ENCODE data around the gene NOP53.
"Not testable (repeated sequence)": the region's sequence is repeated elsewhere in the genome, so short reads cannot be mapped to it uniquely, and the experiment has no call there.

DNA sequence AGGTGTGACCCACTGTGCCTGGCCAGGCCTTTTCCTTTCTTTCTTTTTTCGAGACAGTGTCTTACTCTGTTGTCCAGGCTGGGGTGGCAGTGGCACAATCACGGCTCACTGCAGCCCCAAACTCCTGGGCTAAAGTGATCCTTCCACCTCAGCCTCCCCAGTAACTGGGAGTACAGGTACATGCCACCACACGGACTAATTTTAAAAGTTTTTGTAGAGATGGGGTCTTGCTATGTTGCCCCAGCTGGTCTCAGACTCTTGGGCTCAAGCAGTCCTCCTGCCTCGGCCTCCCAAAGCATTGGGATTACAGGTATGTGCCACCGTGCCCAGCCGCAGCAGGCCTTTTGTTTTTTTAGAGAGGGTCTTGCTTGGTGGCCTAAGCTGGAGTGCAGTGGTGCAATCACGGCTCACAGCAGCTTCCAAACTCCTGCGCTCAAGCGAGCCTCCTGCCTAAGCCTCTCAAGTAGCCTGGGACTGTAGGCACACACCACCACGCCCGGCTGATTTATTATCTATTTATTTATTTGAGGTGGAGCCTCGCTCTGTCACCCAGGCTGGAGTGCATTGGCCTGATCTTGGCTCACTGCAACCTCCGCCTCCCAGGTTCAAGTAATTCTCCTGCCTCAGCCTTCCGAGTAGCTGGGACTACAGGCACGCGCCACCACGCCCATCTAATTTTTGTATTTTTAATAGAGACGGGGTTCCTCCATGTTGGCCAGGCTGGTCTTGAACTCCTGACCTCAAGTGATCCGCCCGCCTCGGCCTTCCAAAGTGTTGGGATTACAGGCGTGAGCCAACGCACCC lies 32.1 kb downstream of the NOP53 start:
- TF ChIP-seq, protein P1, sequence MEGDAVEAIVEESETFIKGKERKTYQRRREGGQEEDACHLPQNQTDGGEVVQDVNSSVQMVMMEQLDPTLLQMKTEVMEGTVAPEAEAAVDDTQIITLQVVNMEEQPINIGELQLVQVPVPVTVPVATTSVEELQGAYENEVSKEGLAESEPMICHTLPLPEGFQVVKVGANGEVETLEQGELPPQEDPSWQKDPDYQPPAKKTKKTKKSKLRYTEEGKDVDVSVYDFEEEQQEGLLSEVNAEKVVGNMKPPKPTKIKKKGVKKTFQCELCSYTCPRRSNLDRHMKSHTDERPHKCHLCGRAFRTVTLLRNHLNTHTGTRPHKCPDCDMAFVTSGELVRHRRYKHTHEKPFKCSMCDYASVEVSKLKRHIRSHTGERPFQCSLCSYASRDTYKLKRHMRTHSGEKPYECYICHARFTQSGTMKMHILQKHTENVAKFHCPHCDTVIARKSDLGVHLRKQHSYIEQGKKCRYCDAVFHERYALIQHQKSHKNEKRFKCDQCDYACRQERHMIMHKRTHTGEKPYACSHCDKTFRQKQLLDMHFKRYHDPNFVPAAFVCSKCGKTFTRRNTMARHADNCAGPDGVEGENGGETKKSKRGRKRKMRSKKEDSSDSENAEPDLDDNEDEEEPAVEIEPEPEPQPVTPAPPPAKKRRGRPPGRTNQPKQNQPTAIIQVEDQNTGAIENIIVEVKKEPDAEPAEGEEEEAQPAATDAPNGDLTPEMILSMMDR (conservative IDR thresholded peaks at IDR 0.05 in 1 of 2, IDR thresholded peaks at IDR 0.05 in 1 of 2; ENCODE audit: extremely low read depth in 1 of 2, insufficient read depth in 1 of 2, low read depth in 1 of 2, low read length in 2 of 2) = not testable (repeated sequence)
- TF ChIP-seq EZH2 (IDR thresholded peaks at IDR 0.05; ENCODE audit: borderline replicate concordance, low read length) = not testable (repeated sequence)
